H9 (cell line): ENCODE measurements around the gene NARF. TPM values are rescaled to one million over a fixed set of nuclear protein-coding genes. Genes with fewer than 3 reads are reported as not detected.

Experiments used
- DNase-seq: peaks from one replicate; pipeline ENCODE4 v3.0.0-alpha.2; 2017
- H2AFZ ChIP-seq: one replicate; pipeline ENCODE4 v1.6.1; 2013; ENCODE audit warnings: mild to moderate bottlenecking, low read length, control low read depth, moderate library complexity
- H2AK5ac ChIP-seq: 2 replicates; pipeline ENCODE4 v1.6.1; 2013; ENCODE audit warnings: low read length, control low read depth, mixed read lengths; ENCODE audit not compliant: insufficient read length
- H2BK120ac ChIP-seq: one replicate; pipeline ENCODE4 v1.6.1; 2013; ENCODE audit warnings: low read depth, mild to moderate bottlenecking, low read length, control low read depth, inconsistent platforms; ENCODE audit not compliant: poor library complexity, severe bottlenecking
- H2BK12ac ChIP-seq: 2 replicates; pipeline ENCODE4 v1.6.1; 2013; ENCODE audit warnings: low read length, control low read depth, mixed read lengths, low read depth; ENCODE audit not compliant: insufficient read length
- H2BK15ac ChIP-seq: 2 replicates; pipeline ENCODE4 v1.6.1; 2013; ENCODE audit warnings: low read depth, low read length, control low read depth
- H2BK20ac ChIP-seq: one replicate; pipeline ENCODE4 v1.6.1; 2013; ENCODE audit warnings: low read depth, mild to moderate bottlenecking, low read length, control low read depth, inconsistent platforms; ENCODE audit not compliant: poor library complexity, severe bottlenecking
- H2BK5ac ChIP-seq: 2 replicates; pipeline ENCODE4 v1.6.1; 2013; ENCODE audit warnings: low read length, control low read depth, mixed read lengths; ENCODE audit not compliant: insufficient read length
- H3K14ac ChIP-seq: 2 replicates; pipeline ENCODE4 v1.6.1; 2013; ENCODE audit warnings: low read length, control low read depth; ENCODE audit not compliant: insufficient read depth
- H3K18ac ChIP-seq: 2 replicates; pipeline ENCODE4 v1.6.1; 2013; ENCODE audit warnings: low read depth, mild to moderate bottlenecking, mixed read lengths, low read length, control low read depth; ENCODE audit not compliant: insufficient read length
- H3K23ac ChIP-seq: 2 replicates; pipeline ENCODE4 v1.6.1; 2013; ENCODE audit warnings: low read length, control low read depth, mixed read lengths, low read depth; ENCODE audit not compliant: insufficient read length
- H3K23me2 ChIP-seq: 2 replicates; pipeline ENCODE4 v1.6.1; 2013; ENCODE audit warnings: low read depth, mild to moderate bottlenecking, mixed read lengths, low read length, control low read depth; ENCODE audit not compliant: insufficient read length, poor library complexity, severe bottlenecking
- H3K27ac ChIP-seq: 2 replicates; pipeline ENCODE4 v1.5.1; 2013; ENCODE audit warnings: low read length, control low read depth, mixed read lengths, low read depth; ENCODE audit not compliant: insufficient read length
- H3K27me3 ChIP-seq: 2 replicates; pipeline ENCODE4 v1.6.1; 2013; ENCODE audit warnings: low read length, control low read depth, inconsistent platforms; ENCODE audit not compliant: insufficient read depth
- H3K4ac ChIP-seq: 2 replicates; pipeline ENCODE4 v1.6.1; 2013; ENCODE audit warnings: low read depth, mild to moderate bottlenecking, control low read depth, inconsistent platforms, low read length, moderate library complexity
- H3K4me1 ChIP-seq: 2 replicates; pipeline ENCODE4 v1.6.1; 2013; ENCODE audit warnings: low read length, control low read depth, inconsistent platforms; ENCODE audit not compliant: insufficient read depth
- H3K4me2 ChIP-seq: 2 replicates; pipeline ENCODE4 v1.6.1; 2013; ENCODE audit warnings: low read length, control low read depth, mixed read lengths; ENCODE audit not compliant: insufficient read length, insufficient read depth
- H3K56ac ChIP-seq: 2 replicates; pipeline ENCODE4 v1.6.1; 2013; ENCODE audit warnings: low read depth, mild to moderate bottlenecking, mixed read lengths, low read length, control low read depth; ENCODE audit not compliant: insufficient read length
- H3K79me1 ChIP-seq: 2 replicates; pipeline ENCODE4 v1.6.1; 2013; ENCODE audit warnings: low read depth, mild to moderate bottlenecking, moderate library complexity, low read length, control low read depth, inconsistent platforms; ENCODE audit not compliant: insufficient read depth, poor library complexity, severe bottlenecking
- H3K79me2 ChIP-seq: 2 replicates; pipeline ENCODE4 v1.6.1; 2013; ENCODE audit warnings: low read length, control low read depth, inconsistent platforms; ENCODE audit not compliant: insufficient read depth
- H3K9ac ChIP-seq: 2 replicates; pipeline ENCODE4 v1.6.1; 2013; ENCODE audit warnings: low read length, control low read depth, mixed read lengths; ENCODE audit not compliant: insufficient read length; ENCODE audit errors: extremely low read depth
- H3K9me3 ChIP-seq: one replicate; pipeline ENCODE4 v1.6.1; 2013; ENCODE audit warnings: low read depth, low read length, inconsistent platforms; ENCODE audit not compliant: control insufficient read depth
- H3T11ph ChIP-seq: one replicate; pipeline ENCODE4 v1.6.1; 2013; ENCODE audit warnings: mild to moderate bottlenecking, low read length, control low read depth, inconsistent platforms
- H4K20me1 ChIP-seq: one replicate; pipeline ENCODE4 v1.6.1; 2013; ENCODE audit not compliant: control insufficient read depth, insufficient read length, insufficient read depth
- H4K5ac ChIP-seq: 2 replicates; pipeline ENCODE4 v1.6.1; 2013; ENCODE audit warnings: low read depth, mild to moderate bottlenecking, mixed read lengths, low read length, control low read depth; ENCODE audit not compliant: insufficient read length
- H4K8ac ChIP-seq: replicated peaks from 2 replicates; pipeline ENCODE4 v1.6.1; 2013; ENCODE audit warnings: low read length, control low read depth, mixed read lengths, low read depth; ENCODE audit not compliant: insufficient read length
- H4K91ac ChIP-seq: 2 replicates; pipeline ENCODE4 v1.6.1; 2013; ENCODE audit warnings: low read depth, mild to moderate bottlenecking, moderate library complexity, mixed read lengths, low read length, control low read depth; ENCODE audit not compliant: insufficient read length
- H3K27ac Mint-ChIP-seq, 3 experiments: 2 replicates in 2 of 3; 3 replicates in 1 of 3; pipeline ENCODE4 v1.8.0; 2020 to 2021; ENCODE audit warnings: mixed read lengths in 3 of 3, mild to moderate bottlenecking in 1 of 3, moderate library complexity in 1 of 3
- H3K27me3 Mint-ChIP-seq: 2 replicates; pipeline ENCODE4 v1.8.0; 2021; ENCODE audit warnings: low read depth, mild to moderate bottlenecking, moderate library complexity, mixed read lengths
- H3K36me3 Mint-ChIP-seq, 3 experiments: 2 replicates in 2 of 3; 3 replicates in 1 of 3; pipeline ENCODE4 v1.8.0; 2020 to 2021; ENCODE audit warnings: low read depth in 3 of 3, mixed read lengths in 3 of 3; ENCODE audit not compliant: insufficient read depth in 1 of 3
- H3K4me1 Mint-ChIP-seq, 2 experiments: 2 replicates each; pipeline ENCODE4 v1.8.0; 2020; ENCODE audit warnings: mixed read lengths in 2 of 2
- H3K4me3 Mint-ChIP-seq, 2 experiments: 2 replicates in 1 of 2; 3 replicates in 1 of 2; pipeline ENCODE4 v1.8.0; 2020 to 2021; ENCODE audit warnings: mild to moderate bottlenecking in 2 of 2, mixed read lengths in 2 of 2, moderate library complexity in 1 of 2
- H3K9me3 Mint-ChIP-seq, 2 experiments: 2 replicates in 1 of 2; 3 replicates in 1 of 2; pipeline ENCODE4 v1.8.0; 2020; ENCODE audit warnings: mild to moderate bottlenecking in 2 of 2, mixed read lengths in 2 of 2, moderate library complexity in 1 of 2
- WGBS: extraction: QIAGEN DNeasy Blood & Tissue Kit; methylation state at CpG from one replicate; pipeline ENCODE4 v1.1.7; 2013; ENCODE audit warnings: missing lambda C conversion rate, low lambda C conversion rate, mixed read lengths; ENCODE audit not compliant: insufficient read length; ENCODE audit errors: extremely low coverage; 5-methylcytosine and 5-hydroxymethylcytosine counted together
- total RNA-seq: library from RNA; stranded (reverse); gene quantifications from 2 replicates; pipeline ENCODE4 v1.2.1, GENCODE V29; 2021
- TF ChIP-seq, protein P1 (sequence below): fragments of 200-600 bp; sonication (generic); conservative IDR thresholded peaks from 3 replicates; pipeline ENCODE4 v1.8.0; 2021; ENCODE audit warnings: antibody characterized with exemption, mild to moderate bottlenecking

Gene NARF
- total RNA-seq, 1 experiment from 2014 or later: 124 TPM

DNA sequence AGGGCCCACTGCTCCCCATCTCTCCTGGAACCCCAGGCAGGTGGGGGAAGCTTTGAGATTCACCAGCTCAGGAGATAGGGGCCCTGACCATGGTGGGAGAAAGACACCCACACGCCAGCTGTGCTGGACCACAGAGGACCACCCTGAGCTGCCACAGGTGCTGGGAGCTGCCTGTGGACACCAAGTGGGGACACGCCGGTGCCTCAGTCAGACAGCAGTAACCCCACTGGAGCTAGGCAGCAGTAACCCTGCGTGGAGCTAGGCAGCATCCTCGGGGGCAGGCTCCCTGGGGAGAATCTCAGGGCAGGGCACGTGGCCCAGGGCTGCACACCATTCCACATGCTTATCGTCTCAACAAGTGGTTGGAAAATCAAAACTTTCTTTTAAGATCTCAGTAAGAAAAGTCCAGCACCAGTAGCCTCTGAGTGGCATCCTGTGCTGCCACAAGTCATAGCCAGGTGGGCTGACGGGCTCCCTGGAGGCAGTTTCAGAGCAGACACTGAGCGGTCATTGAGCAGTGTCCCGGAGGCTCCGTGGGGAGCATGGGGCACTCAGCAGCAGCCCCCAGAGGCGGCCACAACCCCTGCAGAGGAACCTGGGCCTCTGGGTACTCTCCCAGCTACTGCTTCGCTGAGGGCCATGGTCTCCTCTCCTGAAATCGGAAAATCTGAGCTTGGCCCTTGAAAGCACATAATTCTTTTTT lies 48.4 kb upstream of the NARF start:
- no peak for DNase-seq
- H3K14ac ChIP-seq: no peak overlapping the region
- no peak overlapping the region for H4K8ac ChIP-seq
- Mint-ChIP-seq H3K4me3 (no peak overlapping the region), H3K36me3 (peaks cover 3 to 8% (median 8%) of the 10 kb centered on the region in 3 experiments; a peak in 5 of 7 replicates), H3K27ac (no peak overlapping the region), H3K4me1 (peaks cover 7 to 8% of the 10 kb centered on the region in 2 experiments), H3K27me3 (peaks cover 2% of the 10 kb centered on the region; the same call in 1 of the 2 replicates), H3K9me3 (no peaks in the 10 kb centered on the region)
- no peak overlapping the region for H2BK5ac ChIP-seq
- H2AK5ac ChIP-seq: no peak overlapping the region
- no peak overlapping the region for H2AFZ ChIP-seq
- no peak overlapping the region for H3K23ac ChIP-seq
- H4K20me1 ChIP-seq: no peaks in the 10 kb centered on the region
- H3K79me1 ChIP-seq: no peaks in the 10 kb centered on the region
- H3K56ac ChIP-seq: no peak overlapping the region
- no peak overlapping the region for H2BK120ac ChIP-seq
- no peak overlapping the region for H3K4ac ChIP-seq
- no peak overlapping the region for H3K4me2 ChIP-seq
- no peak overlapping the region for H2BK15ac ChIP-seq
- H3K27ac ChIP-seq: no peak overlapping the region
- H4K5ac ChIP-seq: no peak overlapping the region
- H3K79me2 ChIP-seq: no peaks in the 10 kb centered on the region
- no peak overlapping the region for H3K18ac ChIP-seq
- H4K91ac ChIP-seq: no peak overlapping the region
- H3K23me2 ChIP-seq: no peaks in the 10 kb centered on the region
- H3K4me1 ChIP-seq: no peaks in the 10 kb centered on the region
- no peak overlapping the region for H3T11ph ChIP-seq
- H3K9ac ChIP-seq: no peak overlapping the region
- WGBS: no CpG with 5 or more reads among the region's 14 CpGs
- TF ChIP-seq, protein P1, sequence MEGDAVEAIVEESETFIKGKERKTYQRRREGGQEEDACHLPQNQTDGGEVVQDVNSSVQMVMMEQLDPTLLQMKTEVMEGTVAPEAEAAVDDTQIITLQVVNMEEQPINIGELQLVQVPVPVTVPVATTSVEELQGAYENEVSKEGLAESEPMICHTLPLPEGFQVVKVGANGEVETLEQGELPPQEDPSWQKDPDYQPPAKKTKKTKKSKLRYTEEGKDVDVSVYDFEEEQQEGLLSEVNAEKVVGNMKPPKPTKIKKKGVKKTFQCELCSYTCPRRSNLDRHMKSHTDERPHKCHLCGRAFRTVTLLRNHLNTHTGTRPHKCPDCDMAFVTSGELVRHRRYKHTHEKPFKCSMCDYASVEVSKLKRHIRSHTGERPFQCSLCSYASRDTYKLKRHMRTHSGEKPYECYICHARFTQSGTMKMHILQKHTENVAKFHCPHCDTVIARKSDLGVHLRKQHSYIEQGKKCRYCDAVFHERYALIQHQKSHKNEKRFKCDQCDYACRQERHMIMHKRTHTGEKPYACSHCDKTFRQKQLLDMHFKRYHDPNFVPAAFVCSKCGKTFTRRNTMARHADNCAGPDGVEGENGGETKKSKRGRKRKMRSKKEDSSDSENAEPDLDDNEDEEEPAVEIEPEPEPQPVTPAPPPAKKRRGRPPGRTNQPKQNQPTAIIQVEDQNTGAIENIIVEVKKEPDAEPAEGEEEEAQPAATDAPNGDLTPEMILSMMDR: no peak
- no peak overlapping the region for H2BK20ac ChIP-seq
- no peaks in the 10 kb centered on the region for H3K9me3 ChIP-seq
- no peaks in the 10 kb centered on the region for H3K27me3 ChIP-seq
- no peak overlapping the region for H2BK12ac ChIP-seq
